NCI-H2107 (cell line): ENCODE measurements around the gene IFT57.
"Not testable (repeated sequence)": the region's sequence is repeated elsewhere in the genome, so short reads cannot be mapped to it uniquely, and the experiment has no call there.

Experiments used
- DNase-seq: peaks from one replicate; lab custom pipeline; 2025; lab: John Stamatoyannopoulos, UW

IFT57 gene

GRCh38 chr3:108221911-108222852, at the start of gene IFT57:
IFT57 (minus strand) TSS chr3:108222424; CDS start chr3:108222322, 102 bp downstream.
- peak; percentile 97 for DNase-seq

- DNase-seq = no peak
Measured at GRCh38 chr3:108271626-108272025, 49.4 kb upstream of the IFT57 start.

GRCh38 chr3:108268235-108268634, 46.0 kb upstream of the IFT57 start:
- DNase-seq = not testable (repeated sequence)

- not testable (repeated sequence) for DNase-seq
Measured at GRCh38 chr3:108264534-108265298, 42.5 kb upstream of the IFT57 start.

- no peak for DNase-seq
Measured at GRCh38 chr3:108255131-108255530, 32.9 kb upstream of the IFT57 start.

GRCh38 chr3:108251844-108252243, 29.6 kb upstream of the IFT57 start:
- DNase-seq = no peak

- no peak for DNase-seq
Measured at GRCh38 chr3:108251265-108251664, 29.0 kb upstream of the IFT57 start.

GRCh38 chr3:108250626-108251025, 28.4 kb upstream of the IFT57 start:
- no peak for DNase-seq

GRCh38 chr3:108243243-108243642, 21.0 kb upstream of the IFT57 start:
- no peak for DNase-seq

GRCh38 chr3:108242776-108243175, 20.6 kb upstream of the IFT57 start:
- no peak for DNase-seq

GRCh38 chr3:108241721-108242120, 19.5 kb upstream of the IFT57 start:
- no peak for DNase-seq

- no peak for DNase-seq
Measured at GRCh38 chr3:108241146-108241545, 18.9 kb upstream of the IFT57 start.

GRCh38 chr3:108239082-108239481, 16.9 kb upstream of the IFT57 start:
- no peak for DNase-seq

- DNase-seq = no peak
Measured at GRCh38 chr3:108235290-108235689, 13.1 kb upstream of the IFT57 start.

- no peak for DNase-seq
Measured at GRCh38 chr3:108234387-108234957, 12.2 kb upstream of the IFT57 start.

GRCh38 chr3:108228286-108228685, 6.1 kb upstream of the IFT57 start:
- DNase-seq = no peak

GRCh38 chr3:108227131-108227530, 4.9 kb upstream of the IFT57 start:
- no peak for DNase-seq

GRCh38 chr3:108225221-108225620, 3.0 kb upstream of the IFT57 start:
- no peak for DNase-seq

GRCh38 chr3:108223928-108224327, 1.7 kb upstream of the IFT57 start:
- no peak for DNase-seq

- DNase-seq = no peak
Measured at GRCh38 chr3:108222853-108223565, 785 bp upstream of the IFT57 start.

GRCh38 chr3:108221393-108221792, 831 bp downstream of the IFT57 start:
- no peak for DNase-seq

- DNase-seq = no peak
Measured at GRCh38 chr3:108219336-108219735, 2.9 kb downstream of the IFT57 start.
